IPS-NIHi11 (cell line): ENCODE measurements around the gene ELP5.
"Not testable (repeated sequence)": the region's sequence is repeated elsewhere in the genome, so short reads cannot be mapped to it uniquely, and the experiment has no call there.

Experiments
- DNase-seq: peaks from one replicate; pipeline ENCODE4 v3.0.0; 2012; ENCODE audit warnings: mixed read lengths, low spot score

ELP5 gene

DNA sequence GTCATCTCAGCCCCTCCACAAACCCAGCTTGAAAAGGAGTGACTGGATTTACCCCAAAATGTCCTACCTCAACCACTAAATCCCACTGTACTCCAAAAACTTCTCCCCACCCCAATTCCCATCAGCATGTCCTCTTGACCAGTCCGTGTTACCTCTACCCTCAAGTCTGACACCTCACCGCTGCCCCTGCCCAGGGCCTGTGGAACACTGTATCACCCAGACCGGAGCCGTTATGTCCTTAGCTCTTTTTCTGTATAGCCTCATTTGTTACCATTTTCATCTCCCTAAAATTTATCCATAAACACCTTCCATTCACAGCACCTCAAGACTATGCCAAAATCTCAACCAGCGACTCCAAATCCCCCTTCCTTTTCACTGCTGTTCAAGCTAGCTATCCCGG is 15.2 kb upstream of the ELP5 start:
- DNase-seq, result no peak

DNA sequence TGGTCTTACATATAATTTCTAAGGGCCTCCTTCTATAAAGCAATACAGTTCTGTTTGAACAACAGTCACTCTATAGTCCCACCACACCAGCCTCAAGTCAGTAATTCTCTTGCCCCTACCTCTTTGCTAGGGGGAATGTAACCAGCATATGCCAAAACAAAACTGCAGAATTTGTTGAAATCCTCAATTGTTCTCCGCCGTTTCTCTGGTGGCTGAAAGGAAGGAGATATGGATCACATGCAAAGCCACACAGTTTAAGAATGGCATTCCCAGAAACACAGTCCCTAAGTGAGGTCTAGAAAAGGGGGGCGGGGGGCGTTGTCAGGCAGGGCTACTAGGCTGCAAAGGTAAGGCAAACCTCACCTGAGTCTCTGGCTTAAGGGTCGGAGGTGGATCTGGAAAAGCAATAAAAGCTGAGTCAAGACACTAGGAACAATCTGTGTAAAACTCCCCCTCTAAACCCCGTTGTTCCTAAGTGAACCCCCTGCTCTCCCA is 14.7 kb upstream of the ELP5 start:
- DNase-seq, result no peak

DNA sequence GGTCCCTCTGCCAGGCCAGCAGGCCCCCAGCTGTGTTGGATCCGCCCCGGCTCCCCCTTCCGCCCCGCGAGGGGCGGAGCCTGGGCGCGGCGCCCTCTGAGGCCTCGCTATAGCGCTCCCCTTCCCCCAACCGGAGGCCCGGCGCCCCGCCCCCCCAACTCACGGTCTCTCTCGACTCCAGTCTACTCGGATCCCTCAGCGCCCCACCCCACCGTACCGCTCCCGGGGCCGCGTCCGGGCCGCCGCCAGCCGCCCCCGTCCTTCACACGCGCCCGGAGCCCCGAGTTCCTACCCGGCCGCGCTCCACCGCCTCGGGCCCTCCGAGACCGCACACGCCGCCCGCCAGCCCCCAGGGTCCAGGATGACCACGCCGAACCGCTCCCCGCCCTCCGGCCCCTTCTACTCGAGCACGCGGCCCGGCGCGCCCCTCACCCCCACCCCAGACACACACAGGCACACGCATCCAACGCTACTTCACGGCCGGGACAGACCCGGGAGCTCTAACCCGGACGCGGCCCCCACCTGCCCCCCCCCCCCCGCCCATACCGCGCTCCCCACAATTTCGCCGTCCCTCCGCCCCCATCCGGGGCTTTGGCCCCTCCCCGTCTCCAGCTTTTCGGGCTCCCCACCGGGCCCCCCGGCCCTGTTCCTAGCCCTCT is 14.1 kb upstream of the ELP5 start:
- DNase-seq, result peak; percentile 79

DNA sequence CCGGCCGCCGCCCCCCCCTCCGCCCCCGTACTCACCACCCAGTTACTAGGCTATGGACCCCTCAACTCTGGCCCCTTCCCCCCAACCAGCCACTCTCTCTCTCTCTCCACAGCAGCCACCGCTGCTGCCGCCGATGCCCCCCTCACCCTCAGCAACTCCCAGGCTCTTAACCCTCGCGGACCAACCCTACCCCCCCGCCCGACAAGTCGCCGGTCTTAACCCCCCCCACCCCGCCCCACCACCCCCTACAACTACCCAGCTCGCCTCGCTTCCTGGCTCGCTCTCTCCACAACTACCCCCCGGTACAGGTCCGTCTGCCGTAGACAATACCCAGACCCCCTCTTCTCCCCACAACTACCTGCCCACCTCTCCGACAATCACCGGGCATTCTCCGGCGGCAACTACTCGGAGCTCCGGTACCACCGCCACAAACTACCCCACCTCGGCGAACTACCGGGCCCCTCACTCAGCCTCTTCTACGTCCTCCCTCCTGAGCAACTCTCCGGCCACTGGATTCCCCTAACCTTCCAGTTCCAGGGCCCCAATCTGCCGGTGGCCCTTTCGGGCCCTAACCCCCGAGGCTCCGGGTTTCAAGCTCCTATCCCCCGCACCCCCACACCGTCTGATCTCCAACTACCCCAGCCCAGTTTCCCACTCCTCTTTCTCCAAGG is 13.5 kb upstream of the ELP5 start:
- no peak for DNase-seq

DNA sequence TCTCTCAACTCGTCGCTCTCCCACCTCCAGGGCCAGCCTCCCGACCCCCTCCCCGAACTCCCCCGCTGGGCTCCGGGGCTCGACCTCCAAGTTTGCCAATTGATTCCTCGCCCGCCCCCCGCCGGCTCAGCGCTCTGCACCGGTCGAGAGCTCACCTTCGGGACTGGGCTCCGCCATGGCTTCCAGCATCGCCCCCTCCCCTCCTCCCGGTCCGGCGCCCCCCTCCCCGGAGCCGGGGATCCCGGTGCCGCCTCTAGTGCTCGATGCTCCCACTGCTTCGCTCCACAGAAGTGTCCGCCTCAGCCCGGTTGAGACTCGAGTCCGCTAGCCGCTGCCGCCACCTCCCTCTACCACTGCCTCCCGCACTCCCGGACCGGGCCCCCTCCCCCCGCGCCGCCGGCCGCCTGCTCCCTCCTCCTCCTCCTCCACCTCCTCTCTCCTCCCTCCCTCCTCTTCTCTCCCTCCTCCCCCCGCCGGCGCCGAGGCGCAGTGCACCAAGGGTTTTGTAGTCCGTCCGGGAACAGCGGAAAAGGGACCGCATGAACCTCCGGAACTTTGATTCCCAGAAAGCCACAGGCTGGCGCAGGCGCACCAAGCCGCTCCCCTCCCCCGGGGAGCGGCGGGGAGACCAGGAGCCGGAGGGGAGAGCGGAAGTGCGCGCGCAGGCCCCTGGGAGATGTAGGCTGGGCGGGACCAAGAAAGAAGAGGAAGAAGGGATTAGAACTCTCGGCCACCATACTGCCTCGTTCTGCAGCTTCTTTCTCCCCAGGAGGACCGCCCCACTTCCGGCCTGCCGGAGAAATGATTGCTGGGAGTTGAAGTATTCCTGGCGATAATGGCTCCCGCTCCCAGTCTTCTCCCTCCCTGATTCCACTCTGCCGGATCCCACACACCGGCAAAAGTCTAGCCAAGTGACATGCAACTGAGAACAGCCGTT is 12.7 kb upstream of the ELP5 start, which contains the start of gene PHF23:
Gene PHF23 (minus strand): TSS at position 367 of the 937 bp plus-strand sequence. CDS start 178 bp downstream, at position 189.
- DNase-seq, result peak; percentile 90

DNA sequence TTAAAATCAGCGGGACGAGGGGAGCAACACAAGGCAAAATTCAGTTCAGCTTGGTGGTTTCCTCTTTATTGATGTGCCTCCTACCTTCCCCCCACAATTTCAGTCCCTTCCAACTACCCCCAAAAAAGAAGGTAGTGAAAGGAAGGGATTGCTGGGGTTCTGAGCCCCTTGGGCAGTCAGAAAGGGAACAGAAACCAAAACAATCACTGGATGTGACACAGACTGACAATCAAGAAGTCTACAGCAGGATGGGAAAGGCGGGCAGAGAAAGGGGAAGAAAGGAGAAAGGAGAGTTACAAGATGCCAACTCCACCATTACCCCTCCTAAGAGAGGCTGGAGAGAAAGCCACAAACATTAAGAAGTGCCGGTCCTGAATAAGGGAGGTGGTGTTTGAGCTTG is 11.6 kb upstream of the ELP5 start:
- DNase-seq, result no peak

DNA sequence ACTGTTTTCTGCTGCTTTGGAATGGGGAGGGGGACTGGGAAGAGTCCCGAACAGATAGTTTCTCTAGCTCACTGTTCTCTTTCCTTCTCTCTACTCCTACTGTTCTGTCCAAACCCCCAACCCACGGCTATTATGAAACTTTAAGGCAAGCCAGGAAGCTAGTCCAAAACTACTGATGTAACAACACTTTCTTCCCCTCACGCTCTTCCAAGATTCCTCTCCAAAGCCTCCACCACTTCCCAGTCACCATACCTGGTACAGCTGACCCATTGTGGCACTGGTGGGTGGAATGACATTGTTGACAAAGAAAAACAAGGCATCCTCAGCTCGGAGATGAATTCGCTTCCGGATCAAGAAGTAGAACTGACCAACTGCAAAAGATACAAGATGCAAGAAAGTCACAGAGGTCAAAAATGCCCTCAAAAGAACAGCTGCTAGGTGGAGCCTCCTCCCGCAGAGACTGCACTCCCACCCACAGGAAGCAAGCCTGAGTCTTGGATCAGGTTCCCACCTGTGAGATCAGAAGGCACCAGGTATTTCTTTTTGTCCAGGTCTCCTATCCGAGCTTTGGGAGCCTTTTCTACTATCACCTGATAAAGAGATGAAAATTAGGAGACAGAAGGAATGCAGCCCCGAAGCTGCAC is 10.8 kb upstream of the ELP5 start:
- DNase-seq, result no peak

DNA sequence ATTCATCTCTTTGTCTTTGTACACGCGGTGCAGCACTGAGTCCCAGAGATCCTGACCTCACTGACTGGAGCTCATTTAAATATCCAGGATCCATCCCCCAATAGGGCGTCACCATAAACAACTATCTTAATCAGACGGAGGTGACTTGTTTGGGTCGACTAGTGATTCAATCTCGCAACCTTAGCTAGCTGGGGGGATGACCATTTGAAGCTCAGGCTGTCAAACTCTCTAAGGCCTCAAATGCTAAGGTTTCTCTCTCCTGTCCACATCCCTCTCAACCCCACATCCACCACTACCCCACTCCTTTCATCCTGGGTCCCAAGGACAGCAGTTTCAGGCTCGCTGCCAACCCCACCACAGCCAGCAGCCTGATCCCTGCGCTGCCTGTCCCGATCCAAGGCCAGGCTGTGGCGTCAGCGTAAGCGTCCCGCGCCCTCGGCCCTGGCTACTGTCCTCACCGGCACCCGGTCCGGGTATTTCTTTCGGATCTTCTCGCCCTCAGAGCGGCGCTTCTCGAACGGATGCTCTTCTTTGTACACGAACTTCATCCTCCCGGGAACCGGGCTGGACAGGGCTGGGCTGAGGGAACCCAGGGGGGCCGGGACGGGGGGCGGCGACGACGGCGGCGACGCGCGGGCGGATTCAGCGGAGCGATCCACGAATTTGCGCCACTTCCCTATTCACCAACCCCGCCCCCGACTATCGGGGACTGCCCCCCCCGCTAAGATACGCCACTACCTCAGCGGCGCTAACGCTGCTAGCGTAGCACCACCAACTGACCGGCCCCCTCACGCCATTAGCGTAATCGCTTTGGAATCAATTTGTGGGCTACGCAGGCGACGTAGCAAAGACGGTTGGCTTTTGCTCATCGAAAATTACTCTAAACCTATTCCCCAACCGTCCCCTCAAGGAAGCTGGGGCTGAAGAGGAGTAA is 10.0 kb upstream of the ELP5 start, which contains the start of gene GABARAP:
Gene GABARAP (minus strand): TSS at position 667 of the 934 bp plus-strand sequence. CDS start 119 bp downstream, at position 548.
- peak; percentile 67 for DNase-seq

DNA sequence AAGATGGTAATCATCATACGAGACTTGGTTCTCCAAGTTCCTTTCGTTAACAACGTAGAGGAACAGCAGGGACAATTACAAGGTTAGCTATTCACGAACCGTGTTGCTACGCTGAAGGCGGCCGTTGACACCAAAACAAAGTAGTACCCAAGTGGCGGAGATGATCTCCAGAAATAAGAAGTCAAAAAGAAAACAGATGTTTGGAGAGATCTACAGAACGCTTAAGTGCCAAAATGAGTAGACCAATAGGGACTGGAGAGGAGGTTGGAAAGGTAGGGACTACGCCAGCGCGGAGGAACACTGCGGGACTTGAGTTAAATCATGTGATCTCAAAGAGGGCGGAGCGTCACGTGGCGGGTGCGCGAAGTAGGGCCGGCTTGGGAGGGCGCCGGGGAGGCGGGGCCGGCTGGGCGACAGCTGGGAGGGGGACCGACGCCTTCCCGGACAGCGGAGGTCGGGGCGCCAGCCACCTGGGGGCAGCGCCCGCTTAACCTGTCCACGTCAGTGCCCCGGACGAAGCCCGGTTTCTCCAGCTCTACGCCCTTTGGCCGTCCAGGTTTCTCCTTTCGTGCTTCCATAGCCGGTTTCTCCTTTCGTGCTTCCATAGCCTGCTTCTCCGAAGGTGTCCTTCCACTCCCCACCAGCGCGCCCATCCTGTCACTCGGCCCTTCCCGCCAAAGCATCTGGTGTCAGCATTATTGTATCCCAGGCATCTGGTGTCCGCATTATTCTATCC is 9.1 kb upstream of the ELP5 start:
- DNase-seq, result peak; percentile 94

DNA sequence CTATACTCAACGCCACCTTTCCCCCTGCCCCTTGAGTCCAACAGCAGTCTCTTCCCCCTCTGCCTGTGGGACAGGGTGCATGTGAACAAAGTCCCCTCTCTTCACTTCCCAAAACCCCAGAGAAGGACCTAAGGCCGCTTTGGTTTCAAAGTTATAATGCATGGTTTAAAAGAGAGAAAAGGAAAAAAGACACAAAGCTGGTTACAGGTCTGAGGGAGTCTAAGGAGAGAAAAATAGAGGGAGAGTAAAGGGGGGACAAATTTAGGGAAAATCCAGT is 8.6 kb upstream of the ELP5 start:
- DNase-seq, result no peak

DNA sequence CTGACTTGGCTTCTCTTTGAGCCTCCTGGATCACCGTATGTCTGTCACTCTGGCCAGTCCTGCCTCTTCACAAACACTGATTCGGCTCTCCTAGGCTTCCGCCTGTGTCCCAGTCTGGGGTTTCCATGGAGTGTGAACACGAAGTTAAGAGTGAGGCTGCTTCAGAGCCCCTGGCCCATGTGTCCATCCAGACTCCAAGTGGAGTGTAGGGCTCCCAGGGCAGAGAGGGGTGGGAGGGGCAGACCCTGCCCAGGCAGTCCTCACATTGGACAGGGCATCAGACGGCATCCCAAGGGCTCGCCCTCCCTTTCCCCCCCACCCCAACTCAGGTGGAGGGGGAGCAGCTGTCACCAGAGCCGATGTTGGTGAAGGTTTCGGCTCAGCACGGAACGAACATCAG is 8.2 kb upstream of the ELP5 start:
- DNase-seq, result not testable (repeated sequence)

DNA sequence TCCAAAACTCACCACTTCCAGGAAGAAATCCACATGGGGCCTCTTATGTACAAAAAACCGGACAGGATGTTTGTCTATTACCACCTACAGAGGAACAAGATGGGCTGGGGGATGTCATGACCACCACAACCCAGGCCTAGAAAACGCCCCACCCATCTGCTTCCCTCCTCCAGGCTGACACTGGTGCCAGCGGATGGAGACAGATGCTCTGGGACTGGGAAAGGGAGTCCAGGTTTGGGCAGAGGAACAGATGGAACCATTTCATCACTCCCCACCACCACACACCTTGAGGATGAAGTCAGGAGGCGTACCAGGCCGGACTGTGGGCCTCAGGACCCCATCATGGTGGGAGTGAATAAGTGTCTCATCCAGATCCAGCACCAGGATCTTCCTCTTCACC is 5.2 kb upstream of the ELP5 start:
- DNase-seq, result no peak

DNA sequence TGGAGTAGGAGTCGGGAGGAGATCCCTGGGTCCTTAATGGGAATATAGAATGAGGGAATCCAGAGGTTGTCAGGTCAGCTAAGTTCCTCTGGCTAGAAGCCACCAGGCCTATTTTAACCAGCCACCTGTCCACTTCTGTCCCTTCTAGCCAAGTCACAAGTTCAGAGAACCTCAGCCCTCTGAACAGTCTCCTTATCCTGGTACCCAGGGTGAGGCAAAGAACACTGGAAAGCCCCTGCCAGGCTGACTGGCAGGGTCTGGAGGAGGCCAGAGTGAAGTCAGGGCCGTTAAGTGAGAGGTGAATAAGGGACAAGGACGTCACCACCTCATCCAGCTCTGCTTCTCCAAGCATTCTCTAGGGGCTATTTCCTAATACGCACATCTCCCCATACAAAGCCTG is 3.2 kb upstream of the ELP5 start:
- DNase-seq, result no peak

DNA sequence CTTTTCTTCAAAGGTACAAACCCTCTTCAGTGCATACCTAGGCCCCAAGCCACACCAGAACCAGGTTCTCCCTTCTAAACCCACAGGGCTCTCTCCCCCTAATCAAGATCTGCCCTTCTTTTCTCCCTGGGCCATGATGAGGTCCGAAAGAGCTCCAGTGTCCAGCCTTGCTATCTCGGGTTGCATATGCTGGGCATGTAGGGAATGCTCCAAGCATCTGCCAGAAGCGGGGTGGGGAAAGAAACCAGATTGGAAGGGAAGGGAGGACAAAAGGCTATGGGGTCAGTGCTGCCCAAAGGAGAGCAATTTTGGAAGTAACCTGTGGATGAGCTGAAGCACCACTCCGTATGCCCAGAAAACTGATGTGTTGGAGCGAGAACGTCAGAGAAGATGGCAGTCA is 2.8 kb upstream of the ELP5 start:
- no peak for DNase-seq

DNA sequence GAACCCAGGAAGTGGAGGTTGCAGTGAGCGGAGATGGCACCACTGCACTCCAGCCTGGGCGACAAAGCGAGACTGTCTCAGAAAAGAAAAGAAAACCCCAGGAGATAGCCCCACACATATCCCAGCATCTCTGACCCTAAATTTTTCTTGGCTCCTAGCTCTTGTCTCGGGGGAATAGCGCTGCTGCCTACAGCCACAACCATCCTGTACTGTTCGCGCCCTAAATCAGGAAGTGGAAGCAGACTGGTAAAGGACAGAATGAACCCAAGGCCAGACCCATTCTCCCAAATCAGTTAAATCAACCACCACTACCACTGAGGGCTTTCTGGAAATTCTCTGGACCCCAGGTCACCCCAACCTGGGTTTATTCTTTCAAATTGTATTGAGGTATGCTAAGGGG is 2.2 kb upstream of the ELP5 start:
- no peak for DNase-seq

DNA sequence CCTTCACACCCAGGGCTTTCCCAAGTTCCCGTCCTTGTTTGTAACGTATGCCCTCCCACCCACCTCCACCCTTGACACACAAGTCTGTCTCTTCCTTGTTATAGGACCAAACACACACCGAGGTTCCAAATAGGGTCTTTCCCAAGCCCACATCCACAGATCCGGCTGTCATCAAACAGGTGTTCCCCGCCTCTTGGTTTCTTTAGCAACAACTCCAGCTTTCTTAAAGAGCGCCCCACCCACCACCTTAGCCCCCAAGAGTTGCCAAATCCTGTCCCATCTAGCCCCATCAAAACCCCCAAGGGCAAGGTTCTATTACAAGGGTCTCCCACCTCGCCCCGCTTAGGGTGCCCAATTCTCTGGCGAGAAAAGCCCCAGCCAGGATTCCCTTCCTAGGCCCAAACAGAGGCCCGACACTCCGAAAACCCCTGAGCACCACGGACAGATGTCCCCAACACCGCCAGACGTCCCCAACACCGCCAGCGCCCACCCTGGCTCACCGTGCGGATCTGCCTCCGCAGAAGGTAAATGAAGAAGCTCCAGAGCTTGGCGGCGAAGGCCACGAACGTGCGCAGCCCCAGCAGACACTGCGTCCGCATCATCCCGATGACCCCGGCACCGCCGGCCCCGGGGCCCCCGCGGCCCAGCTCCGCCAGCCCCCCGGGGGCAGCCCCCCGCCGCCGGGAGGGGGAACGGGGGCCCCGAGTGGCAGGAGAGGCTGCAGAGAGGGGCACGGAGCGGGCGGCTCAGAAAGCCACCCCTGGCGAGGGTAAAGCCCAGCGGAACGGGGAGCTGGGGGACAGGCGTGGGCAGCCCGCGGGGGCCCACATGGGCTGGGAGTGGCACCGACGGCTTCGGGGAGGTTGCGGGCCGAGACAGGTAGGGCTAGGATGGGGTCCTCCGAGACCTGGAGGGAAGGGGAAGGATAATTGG is 1.1 kb upstream of the ELP5 start:
- DNase-seq, result no peak

DNA sequence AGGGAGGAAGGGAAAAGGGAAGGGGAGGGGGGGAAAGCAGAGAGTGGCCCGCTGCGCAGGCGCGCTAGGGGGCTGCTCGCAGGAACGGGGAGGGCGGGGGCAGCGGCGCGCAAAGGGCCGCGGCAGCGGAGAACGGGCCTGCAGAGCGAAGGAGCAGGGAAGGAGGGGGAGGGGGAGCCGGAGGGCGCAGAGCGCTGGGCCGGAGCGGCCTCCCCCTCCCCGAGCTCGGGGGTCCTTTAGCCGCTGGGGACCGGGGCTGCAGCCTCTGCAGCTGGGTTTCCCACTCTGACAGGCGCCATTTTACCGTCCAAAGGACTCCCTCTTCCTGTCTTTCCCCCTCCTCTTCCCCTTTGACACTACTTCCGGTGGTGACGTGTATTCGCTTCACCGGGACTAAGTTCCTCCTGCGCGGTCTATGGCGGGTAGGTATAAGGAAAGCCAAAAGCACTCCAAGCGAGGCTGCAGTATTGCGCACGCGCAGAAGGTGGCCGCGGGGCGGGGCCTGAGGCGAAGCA is 297 bp upstream of the ELP5 start, which contains the start of gene CTDNEP1:
Gene CTDNEP1 (minus strand): TSS at position 74 of the 515 bp plus-strand sequence. CDS start 438 bp downstream, outside the sequence.
- peak; percentile 90 for DNase-seq

DNA sequence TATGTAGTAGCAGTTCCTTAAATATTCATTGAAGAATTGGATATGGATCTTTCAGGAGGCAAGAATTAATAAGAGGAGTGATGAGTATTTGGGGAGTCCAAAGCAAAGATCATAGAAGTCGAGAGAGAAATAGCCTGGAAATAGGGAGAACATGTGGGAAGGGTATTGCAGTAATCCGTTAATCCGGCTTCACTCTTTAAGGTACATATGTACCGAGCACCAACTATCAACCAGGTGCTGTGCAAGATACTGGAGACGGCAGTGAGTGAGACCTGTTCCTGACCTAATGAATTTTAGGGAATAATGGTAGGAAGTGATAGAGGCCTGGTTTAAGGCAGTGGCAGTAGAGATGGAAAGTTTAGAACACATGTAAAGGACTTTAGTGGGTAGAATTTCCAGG is 1.1 kb downstream of the ELP5 start:
- DNase-seq, result no peak

DNA sequence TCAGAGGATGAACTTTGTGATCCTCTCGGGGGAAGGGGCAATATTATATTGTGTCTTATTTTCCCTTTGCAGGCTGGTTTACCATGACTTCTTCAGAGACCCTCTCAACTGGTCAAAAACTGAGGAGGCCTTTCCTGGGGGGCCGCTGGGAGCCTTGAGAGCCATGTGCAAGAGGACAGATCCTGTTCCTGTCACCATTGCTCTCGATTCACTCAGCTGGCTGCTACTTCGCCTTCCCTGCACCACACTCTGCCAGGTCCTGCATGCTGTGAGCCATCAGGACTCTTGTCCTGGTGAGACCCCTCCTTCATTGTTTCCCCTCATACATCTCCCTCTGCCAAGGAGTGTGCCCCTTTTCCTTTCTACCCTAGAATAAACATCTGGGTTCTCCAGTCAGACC is 2.5 kb downstream of the ELP5 start:
- no peak for DNase-seq
